OCI-LY1 (cell line): ENCODE measurements around the gene MCF2L.

Experiments
- EZH2 ChIP-seq: fragments of 200-600 bp; sonication (generic), shearing (Covaris generic); IDR thresholded peaks from 2 replicates; pipeline ENCODE4 v1.8.0; 2017; ENCODE audit warnings: borderline replicate concordance, mixed run types, mild to moderate bottlenecking, antibody characterized with exemption, low read length, moderate library complexity, mixed read lengths
- TF ChIP-seq, protein P1 (sequence below): fragments of 200-600 bp; sonication (generic), shearing (Covaris generic); IDR thresholded peaks from 2 replicates; pipeline ENCODE4 v1.5.1; 2017; ENCODE audit warnings: mild to moderate bottlenecking, antibody characterized with exemption, low read length, moderate library complexity, mixed read lengths

DNA sequence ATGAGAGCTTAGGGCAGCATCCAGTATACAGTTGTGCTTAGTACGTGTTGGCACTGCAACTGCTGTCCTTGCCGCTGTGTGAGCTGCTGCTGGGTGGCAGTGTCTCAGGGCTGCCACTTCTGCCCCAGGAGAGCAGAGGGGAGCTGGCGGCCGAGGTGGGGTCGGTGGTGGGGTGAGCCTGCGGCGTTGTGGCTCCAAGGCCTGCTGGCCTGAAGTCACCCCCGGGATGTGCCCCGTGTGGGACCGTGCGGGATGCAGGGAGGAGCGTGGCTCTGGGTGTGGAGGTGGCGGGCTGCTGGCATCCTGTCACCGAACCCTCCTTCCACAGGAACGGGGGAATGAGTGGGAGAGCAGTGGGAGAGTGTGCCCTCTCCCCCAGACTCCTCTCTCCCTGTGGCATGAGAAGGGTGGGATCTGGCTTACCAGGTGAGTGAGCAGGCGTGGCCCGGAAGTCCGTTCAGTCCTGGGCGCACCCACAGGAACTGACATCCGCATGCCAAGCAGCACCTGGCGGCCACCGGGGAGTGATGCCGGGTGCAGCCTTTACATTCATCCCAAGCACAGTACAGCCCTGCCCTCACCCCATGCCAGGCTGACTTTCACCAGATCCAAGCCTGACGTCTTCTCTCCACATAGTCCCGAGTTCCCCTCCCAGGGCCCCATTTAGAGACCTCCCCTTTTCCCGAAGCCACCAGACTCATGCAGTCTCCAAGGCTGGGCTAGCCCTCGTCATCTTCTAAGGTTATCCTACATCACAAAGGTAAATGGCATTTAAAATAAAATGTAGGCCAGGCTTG lies 26.6 kb downstream of the MCF2L start:
- TF ChIP-seq, protein P1, sequence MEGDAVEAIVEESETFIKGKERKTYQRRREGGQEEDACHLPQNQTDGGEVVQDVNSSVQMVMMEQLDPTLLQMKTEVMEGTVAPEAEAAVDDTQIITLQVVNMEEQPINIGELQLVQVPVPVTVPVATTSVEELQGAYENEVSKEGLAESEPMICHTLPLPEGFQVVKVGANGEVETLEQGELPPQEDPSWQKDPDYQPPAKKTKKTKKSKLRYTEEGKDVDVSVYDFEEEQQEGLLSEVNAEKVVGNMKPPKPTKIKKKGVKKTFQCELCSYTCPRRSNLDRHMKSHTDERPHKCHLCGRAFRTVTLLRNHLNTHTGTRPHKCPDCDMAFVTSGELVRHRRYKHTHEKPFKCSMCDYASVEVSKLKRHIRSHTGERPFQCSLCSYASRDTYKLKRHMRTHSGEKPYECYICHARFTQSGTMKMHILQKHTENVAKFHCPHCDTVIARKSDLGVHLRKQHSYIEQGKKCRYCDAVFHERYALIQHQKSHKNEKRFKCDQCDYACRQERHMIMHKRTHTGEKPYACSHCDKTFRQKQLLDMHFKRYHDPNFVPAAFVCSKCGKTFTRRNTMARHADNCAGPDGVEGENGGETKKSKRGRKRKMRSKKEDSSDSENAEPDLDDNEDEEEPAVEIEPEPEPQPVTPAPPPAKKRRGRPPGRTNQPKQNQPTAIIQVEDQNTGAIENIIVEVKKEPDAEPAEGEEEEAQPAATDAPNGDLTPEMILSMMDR, result no peak
- TF ChIP-seq EZH2, result no peak
